Stimulated activated CD4-positive, alpha-beta T cell treated with anti-CD3 and anti-CD28 coated beads, Interleukin-15, amount 100 ng/mL, for 24 hours (primary cell): ENCODE data around the gene GOLM1.
A peak's percentile ranks its signal among the peaks of the same experiment; 100 is the strongest.
"Not testable (repeated sequence)": the region's sequence is repeated elsewhere in the genome, so short reads cannot be mapped to it uniquely, and the experiment has no call there.

Experiments
- DNase-seq: peaks from one replicate; pipeline ENCODE4 v3.0.0-alpha.2; 2020

GOLM1 gene

DNA sequence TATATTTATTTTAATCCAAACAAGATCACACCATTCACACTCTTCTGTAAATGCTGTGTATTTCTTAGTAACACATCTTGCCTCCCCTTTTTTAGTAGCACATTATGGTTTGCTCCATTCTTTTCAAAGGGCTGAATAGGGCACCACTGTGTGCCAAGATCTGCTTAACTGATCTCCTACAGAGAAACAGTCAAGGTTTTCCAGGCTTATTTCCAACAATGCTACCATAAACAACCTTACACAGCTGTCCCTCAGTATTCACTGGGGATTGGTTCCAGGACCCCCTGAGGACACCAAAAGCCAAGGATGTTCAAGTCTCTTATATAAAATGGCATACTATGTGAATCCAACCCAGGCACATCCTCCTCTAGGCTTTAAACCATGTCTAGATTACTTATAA, 16.5 kb downstream of the GOLM1 start:
- DNase-seq, result no peak

DNA sequence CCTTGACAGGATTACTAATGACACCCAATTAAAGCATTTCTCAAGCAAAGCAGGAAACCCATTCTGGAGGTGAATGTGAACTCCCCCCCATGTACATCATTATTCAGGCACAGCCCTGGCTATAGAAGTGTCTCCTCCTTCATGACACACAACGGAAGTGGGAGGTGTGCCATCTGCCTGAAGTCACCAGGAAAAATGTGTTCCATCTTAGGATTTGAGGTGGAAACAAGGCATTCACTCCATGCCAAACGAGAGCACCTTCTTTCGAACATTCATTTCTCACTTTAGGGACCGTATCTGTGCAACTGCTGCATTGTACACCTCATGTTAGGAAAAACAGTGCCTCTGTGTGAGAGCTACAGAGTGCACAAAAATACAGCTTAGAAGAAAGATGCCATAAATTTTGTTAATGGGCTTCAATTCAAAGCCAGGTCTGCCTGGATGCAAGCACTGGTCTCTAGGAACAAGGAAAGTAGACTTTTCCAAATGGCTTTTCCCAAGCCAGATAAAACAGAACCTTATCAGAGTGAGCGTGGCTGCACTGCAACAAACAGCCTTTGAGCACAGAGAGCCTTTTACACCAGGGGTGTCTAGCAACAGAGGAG, 19.4 kb downstream of the GOLM1 start:
- no peak for DNase-seq

DNA sequence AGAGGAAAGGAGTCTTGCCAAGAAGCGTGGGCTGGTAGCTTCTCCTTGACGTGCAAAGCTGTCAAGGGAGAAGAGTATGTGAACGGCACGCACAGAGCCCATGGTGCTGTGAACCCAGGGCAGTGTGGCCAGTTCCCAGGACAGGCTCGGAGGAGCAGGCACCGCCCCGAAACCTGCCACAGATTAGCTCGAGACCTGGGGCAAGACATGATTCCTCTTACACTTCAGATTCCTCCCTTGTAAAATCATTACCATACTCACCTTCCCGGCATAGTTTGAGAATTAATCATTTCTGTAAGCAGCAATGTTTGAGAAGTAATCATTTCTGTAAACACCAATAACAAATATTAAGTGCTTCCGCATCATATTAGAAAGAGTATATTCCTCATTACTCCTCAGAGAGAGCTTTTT, 19.9 kb downstream of the GOLM1 start:
- DNase-seq, result no peak

DNA sequence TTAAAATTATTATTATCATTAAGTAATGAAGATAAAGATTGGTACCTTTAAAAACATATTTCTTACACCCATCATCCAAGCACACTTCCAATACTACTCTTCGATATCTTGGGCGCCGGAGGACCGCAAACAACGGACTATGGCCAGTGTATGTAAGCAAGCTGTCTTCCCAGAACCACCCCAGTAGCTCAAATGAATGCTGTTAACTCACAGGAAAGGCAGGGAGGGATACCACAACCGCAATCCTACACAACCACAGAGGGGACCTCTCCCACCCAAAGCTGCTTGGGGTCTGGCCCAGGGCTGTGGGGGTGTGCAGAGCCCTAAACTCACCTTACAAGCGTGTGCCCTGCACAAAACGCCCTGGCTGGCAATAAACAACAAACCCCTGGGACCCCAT, 20.6 kb downstream of the GOLM1 start:
- no peak for DNase-seq

DNA sequence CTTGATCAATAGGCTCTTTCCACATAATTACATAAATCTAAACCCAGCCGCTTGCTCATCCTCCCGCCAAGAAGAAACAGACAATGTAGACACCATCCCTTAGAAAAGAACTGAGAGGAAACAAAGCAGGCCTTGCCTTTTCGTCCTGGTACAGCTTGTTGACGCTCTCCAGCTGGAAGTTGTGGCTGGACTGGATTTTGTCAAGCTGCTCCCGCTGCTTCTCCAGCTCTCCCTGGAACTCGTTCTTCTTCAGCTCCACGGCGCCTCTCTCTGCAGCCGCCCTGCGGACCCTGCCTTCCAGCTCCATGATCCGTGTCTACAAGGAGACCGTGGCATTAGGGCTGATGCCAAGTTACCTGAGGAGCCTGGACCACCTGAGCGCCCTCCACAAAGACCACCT, 22.1 kb downstream of the GOLM1 start:
- no peak for DNase-seq

DNA sequence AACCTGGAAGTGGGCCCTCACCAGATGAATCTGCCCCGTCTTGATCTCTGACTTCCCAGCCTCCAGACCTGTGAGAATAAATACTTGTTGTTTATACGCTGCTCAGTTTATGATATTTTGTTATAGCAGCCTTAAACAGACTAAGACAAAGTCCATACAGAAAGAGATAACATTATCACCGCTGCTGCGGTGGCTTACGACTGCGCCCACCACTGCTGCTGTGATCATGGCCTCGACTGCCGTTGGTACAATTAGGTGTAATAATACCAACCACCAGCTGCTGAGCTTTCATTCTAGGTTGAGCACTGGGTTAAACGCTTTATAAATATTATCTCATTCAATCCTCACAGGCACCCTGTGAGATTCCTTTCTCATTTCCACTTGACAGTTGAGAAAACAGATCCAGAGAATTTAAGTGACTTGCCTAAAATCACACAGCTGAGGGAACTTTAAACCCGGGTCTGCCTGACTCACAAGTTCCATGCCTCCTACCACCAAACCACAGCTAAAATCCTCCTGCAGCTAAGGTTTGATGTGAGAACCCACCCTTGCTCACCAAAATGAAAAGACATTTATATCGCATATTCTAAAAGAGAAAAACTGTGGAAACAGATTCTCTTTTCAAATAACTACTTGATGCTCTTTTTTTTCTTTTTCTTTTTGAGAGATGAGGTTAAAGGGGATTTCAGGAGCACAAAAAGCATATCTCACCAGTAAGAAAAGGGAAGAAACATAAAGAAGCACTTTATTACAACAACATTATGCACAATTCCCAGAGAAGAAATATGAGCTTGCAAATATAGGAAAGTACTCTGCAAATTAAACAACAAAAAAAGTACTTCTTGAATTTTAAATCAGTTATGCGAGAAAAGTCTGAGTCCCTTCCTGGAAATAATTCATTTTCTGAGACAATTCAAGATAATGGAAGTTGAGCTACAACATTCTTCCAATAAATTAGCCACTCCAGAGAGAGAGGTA, 23.9 kb downstream of the GOLM1 start:
- peak; percentile 39 for DNase-seq

DNA sequence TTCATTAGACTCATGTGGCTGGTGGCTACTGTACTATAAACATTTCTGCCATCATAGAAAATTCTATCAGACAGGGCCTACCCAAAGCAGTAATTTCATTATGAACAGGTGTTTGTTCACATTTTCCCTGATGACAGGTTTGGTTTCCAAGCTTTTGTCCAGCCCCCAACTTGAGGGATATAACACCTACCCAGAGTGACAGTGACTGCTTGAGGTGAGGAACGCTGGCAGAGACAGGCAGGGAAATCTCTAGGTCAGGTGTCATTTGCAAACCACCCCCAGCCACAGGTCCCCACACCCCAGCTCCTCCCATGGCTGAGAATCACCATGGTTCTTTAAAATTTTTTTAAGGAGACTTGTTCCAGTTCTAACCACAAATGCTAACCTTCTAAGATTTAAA, 25.5 kb downstream of the GOLM1 start:
- no peak for DNase-seq

DNA sequence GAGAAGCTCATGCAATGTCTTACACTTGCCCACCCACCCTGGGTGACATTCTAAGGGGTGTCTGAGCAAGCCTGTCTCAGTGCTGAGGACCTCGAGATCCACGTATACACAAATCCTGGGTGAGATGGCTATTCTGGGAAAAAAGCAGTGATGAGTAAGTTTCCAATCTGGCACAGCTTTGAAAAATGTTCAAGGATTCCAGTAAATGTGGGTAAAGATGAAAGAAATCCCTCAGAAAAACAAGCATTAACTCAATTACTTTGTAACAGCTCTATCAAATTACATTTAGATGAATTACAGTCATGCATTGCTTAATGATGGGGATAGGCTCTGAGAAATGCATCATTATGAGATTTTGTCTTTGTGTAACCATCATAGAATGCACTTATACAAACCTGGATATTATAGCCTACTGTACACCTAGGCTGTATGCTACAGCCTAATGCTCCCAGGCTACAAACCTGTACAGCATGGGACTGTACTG, 26.9 kb downstream of the GOLM1 start:
- DNase-seq, result no peak

DNA sequence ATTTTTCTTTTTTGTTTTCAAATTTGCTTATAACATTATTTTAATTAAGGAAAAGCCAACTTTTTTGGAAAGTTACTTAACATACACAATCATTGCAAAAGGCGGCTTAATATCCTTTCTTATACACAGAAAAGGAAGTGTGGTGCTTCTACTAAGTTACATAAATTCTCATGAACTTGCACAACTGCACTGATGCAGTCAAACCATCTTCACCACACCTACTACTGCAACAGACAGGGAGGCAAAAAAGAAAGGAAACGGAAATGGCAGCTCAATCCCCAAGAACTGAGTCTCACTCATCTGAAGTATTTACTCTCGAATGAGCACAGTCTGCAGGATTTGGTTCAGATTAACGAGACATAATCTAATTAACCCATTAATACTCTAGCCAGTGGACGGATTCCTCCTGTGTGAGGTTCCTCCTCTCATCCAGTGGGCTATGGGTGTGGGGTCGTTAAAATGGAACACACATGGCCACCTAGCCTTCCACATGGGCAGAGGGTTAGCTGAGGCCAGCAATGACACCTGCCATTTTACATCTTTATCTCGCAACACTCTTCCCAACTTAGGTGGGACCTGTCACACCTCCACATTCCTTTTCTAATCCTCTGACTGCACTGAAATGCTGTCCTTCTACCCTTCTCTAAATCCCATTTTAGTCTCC, 30.0 kb downstream of the GOLM1 start:
- DNase-seq, result no peak

DNA sequence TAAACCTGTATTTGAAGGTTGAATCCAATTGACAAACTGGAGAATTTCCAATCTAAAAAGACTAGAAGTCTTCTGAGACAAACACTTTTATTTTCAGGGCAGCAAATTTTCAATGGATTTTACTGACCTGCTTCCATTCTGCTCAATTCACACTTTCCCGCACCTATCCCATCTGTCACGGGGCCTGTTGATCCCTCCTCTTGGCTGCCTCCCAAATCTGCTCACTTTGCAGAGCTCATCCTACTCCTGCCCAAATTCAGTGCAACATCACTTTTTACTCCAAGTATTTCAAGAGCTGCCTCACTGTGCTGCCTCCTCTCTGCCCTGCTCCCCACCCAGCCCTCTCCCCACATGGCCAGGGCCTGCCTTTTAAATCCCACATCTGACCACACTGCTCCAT, 35.1 kb downstream of the GOLM1 start:
- no peak for DNase-seq

DNA sequence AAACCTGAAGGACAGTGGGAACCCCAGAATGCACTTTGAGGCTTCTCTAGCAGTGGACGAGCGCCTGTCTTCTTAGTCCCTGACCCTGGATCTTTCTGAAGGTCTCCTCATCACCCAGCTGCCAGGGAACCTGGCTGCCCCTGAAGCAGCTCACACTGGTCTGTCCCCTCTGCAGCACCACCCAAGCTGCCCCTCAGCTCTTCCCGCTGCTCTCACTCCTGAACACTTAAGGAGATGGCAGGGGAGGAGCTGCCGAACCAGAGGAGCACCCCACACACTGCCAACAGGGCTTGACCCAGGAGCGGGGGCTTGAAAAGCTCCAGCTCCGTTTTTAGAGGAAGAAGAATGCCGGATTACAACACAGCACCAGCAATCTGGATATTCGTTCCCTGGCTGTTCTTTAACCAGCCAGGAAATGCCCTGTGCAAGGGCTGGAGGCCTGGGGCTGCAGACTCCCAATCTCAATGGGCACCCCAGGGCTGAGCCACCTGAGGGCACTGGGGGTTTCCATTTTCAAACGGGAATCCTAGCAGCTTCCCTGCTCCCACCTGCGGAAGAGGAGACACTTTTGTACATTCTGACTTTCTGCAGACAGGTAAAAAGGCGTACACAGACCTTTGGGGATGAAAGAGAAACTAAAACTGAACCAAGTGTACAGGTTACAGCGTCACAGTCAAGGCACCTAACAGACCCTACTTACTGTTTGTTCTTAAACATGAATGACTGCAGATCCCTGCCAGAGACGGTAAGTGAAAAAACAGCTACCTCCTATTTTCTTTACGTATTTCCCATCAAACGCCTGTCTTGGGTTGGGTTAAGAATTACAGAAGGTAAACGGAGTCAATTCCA, 36.3 kb downstream of the GOLM1 start:
- DNase-seq, result no peak

DNA sequence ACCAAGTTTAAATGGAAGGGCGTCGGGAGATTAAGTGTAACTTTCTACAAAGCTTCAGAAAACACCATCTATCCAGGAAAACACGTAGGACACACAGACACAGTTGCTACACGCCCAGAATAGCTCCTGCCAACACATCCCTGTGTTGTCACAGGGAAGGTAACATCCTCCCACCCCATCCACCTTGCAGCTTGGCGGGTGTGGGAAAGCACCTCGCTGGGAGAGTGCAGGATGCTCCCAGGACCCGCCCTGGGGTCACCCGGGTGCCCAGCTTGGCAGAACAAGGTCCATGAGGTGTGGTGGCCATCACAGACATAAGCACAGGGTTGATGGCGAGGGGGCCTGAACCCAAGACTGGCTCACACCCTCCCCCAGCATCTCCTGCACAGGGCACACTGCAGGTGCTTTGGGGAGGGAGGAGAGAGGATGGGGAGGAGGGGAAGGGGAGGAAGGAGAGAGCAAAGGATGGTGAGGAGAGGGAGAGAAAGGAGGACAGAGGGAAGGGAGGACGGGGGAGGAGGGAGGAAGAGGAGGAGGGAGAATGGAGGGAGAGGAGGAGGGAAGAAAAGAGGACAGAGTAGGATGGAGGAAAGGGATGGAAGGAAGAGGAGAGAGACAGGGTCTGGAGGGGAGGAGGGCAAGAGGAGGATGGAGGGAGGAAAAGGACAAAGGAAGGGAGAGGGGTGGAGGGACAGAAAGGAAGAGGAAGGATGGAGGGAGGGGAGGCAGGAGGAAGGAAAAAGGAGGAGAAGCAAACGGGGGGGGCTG, 37.2 kb downstream of the GOLM1 start:
- DNase-seq, result no peak

DNA sequence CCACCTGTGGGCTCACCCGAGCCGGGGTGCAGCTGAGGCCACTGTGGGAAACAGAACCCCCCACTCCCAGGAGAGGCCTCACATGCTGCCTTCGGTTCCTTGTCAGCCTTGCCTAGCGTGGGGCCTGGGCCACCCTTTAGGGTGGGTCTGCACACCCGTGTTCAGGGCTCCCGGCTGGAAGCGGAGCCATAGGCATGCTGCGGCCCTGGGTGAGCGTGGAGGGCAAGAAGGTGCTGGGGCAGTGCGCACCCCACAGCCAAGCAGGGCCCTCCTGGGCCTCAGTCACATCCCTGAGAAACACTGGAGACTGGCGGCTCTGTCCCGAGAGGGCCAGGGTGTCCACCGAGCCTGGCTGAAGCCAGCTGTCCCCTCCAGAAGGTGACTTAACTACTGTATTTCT, 41.9 kb downstream of the GOLM1 start:
- no peak for DNase-seq

DNA sequence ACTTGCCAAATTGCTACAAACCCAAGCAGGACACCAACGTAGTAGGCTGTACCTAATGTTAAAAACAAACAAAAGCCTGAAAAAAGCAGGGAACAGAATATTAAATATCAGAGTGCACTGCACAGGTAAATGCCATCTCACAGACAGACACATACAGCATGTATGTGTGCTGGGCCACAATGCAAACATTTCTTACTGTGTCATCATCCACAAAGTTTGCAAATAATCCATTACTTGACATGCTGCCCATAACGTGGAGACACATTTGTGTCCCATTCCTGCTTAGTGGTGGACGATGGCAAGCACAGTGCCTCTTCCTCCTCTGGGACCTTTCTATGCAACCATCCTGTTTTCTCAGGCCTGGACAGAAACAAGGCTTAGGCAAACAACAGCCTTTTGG, 44.7 kb downstream of the GOLM1 start:
- no peak for DNase-seq

DNA sequence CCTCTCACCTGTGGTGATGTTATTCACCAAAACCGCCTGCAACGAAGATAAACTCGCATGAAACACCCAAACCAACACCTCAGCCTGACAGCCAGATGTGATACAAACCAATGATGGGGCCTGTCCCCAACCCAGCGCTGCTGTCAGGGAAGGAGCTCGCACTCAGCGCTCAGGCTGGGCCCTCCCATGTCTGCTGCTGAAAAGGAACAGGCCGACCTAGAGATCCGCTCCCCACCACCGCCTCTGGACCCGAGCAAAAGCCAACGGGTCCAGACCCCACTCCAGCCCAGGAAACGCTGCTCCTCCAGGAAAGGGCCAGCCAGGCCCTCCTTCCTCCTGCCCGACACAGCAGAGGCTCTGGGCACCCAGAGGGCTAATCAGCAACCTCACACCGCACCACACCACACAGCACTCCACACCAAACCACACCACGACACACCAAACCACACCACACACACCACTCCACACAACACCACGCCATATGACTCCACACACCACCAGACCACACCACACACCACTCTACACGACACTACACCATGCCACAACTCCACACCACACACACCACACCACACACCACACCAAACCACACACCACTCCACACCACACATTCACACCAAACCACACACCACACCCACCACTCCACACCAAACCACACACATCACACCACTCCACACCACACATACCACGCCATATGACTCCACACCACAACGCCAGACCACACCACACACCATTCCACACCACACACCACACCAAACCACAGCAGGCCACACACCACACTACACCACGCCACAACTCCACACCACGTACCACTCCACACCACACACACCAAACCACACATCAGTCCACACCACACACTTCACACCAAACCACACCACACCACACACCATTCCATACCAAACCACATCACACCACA, 46.5 kb downstream of the GOLM1 start:
- DNase-seq, result no peak

DNA sequence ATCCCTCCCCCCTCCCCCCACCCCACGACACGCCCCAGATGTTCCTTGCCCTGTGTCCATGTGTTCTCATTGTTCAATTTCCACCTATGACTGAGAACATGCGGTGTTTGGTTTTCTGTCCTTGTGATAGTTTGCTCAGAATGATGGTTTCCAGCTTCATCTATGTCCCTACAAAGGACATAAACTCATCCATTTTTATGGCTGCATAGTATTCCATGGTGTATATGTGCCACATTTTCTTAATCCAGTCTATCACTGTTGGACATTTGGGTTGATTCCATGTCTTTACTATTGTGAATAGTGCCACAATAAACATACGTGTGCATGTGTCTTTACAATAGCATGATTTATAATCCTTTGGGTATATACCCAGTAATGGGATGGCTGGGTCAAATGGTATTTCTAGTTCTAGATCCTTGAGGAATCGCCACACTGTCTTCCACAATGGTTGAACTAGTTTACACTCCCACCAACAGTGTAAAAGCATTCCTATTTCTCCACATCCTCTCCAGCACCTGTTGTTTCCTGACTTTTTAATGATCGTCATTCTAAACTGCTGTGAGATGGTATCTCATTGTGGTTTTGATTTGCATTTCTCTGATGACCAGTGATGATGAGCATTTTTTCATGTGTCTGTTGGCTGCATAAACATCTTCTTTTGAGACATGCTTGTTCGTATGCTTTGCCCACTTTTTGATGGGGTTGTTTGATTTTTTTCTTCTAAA, 51.2 kb downstream of the GOLM1 start:
- not testable (repeated sequence) for DNase-seq

DNA sequence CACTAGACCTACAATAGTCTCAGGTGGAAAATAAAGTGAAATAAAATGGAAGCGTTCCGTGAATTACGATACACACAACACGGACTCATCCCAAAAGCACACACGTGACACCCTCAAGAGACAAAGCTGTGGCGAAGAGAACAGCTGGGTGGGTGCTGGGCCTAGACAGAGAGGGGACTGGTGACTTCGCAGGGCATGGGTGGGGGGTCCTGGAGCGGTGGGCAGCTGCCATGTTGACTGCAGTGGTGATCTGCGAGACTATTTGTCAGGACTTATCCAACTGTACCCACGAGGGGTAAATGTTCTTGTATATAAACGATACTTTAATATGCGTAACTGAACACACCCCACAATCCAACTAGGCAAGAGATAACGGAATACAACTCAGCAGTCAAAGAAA, 52.0 kb downstream of the GOLM1 start:
- no peak for DNase-seq

DNA sequence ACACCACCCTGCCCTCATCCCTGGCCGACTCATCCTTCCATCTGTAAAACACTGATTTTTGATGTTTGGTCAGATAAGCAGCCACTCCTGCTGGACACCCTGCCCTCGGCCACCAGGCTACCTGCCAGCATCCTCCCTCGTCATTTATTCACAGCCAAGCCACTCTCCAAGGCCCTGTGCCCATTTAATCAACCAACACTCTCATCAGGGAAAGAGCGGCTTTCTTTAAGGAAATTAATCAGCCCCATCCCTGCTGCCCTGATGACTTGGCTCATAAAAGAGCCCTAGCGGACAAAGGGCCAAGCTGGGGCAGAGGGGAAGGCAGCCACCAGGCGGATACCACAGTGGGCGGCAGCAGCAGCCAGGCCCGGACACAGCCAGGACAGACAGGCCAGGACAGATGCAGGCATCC, 52.4 kb downstream of the GOLM1 start:
- DNase-seq, result no peak

DNA sequence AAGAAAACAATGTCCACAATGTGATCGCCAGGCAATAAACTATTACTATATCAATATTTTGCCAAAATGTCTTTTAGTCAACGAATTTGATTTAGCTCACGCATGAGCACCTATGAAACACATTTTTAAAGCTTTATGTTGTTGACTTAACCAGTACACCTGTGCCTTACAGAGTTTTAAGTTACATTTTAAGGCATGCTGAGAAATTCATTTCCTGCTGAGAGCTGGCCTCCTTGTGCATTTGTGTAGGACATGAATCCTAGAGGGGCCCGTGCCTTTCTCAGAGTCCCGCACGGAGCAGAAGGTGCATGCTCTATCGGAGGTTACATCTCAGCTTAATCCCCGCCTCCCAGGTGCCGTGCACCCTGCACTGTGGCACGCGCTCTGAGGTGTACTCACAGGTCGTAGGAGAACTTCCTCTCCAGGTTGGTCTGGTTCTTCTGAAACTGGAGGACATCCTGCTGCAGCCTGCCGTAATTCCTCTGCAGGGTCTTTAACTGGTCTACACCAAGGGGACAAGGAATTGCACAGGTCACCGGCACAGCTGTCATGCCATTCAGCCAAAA, 53.2 kb downstream of the GOLM1 start:
- DNase-seq, result no peak

DNA sequence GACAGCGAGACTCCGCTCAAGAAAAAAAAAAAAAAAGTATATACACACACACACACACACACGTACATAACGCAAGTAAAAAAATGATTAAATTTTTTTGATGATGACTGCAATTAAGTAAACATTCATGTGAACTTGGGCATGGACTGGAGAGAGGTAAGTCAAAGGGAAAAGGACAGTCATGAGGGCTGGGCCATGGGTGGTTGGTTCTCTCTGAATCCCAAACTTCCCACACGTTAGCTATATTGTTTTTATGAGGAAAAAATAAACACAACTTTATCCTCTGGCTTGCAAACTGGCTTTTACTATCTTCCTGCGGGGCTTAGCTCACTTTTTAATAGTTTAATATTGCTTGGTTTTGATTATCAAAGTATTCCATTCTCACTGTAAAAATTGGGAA, 53.7 kb downstream of the GOLM1 start:
- DNase-seq, result no peak
